Kidney (tissue), 14 donors: ENCODE data around the gene APOBEC3C. TPM values are rescaled to one million over a fixed set of nuclear protein-coding genes. Genes with fewer than 3 reads are reported as not detected.
"Not testable (repeated sequence)": the region's sequence is repeated elsewhere in the genome, so short reads cannot be mapped to it uniquely, and the experiment has no call there.

ENCODE experiments used
- DNase-seq, 5 donors: peaks; one replicate each; pipeline ENCODE4 v3.0.0-alpha.2; 2013 to 2020
- FAIRE-seq: peaks from 2 replicates; lab custom pipeline; 2012; peaks lifted over from hg19 to GRCh38; lab: Jason Lieb, UNC
- H3K27ac ChIP-seq, 2 donors: one replicate each; pipeline ENCODE4 v1.7.0; 2013; ENCODE audit warnings: low read depth in 2 of 2, low read length in 2 of 2, inconsistent platforms in 1 of 2
- H3K27me3 ChIP-seq: one replicate; pipeline ENCODE4 v1.7.1; 2013; ENCODE audit warnings: low read length, inconsistent platforms; ENCODE audit not compliant: control insufficient read depth, insufficient read depth
- H3K36me3 ChIP-seq, 3 donors: one replicate each; pipeline versions ENCODE4 v1.7.0 to v1.7.1; 2013; ENCODE audit warnings: low read length in 3 of 3, control low read depth in 1 of 3, inconsistent platforms in 1 of 3; ENCODE audit not compliant: insufficient read depth in 3 of 3, control insufficient read depth in 2 of 3
- H3K4me1 ChIP-seq, 3 donors: one replicate each; pipeline versions ENCODE4 v1.7.0 to v1.7.1; 2013; ENCODE audit warnings: low read length in 3 of 3, inconsistent platforms in 1 of 3, low read depth in 1 of 3; ENCODE audit not compliant: control insufficient read depth in 2 of 3, insufficient read depth in 2 of 3
- H3K4me3 ChIP-seq, 3 donors: one replicate each; pipeline versions ENCODE4 v1.7.0 to v1.8.1; 2013; ENCODE audit warnings: low read length in 3 of 3, control low read depth in 1 of 3, inconsistent platforms in 1 of 3
- H3K9ac ChIP-seq, 3 donors: one replicate each; pipeline versions ENCODE4 v1.7.0 to v1.7.1; 2013; ENCODE audit warnings: low read length in 3 of 3, control low read depth in 1 of 3, inconsistent platforms in 1 of 3
- H3K9me3 ChIP-seq, 3 donors: one replicate each; pipeline versions ENCODE4 v1.7.0 to v1.7.1; 2013; ENCODE audit warnings: low read length in 3 of 3, control low read depth in 1 of 3, inconsistent platforms in 1 of 3; ENCODE audit not compliant: control insufficient read depth in 2 of 3, insufficient read depth in 1 of 3
- CTCF ChIP-seq: IDR thresholded peaks from 3 replicates; pipeline ENCODE4 v1.5.1; 2012; ENCODE audit warnings: mild to moderate bottlenecking, moderate library complexity, borderline replicate concordance; ENCODE audit not compliant: insufficient read depth; ENCODE audit errors: extremely low read depth
- intact Hi-C: fragments of 100-400 bp; cut with DNase I; formaldehyde crosslinking; loops from one replicate; pipeline ENCODE4 v1.11.1; 2022
- polyA plus RNA-seq: library from polyadenylated mRNA; stranded (reverse); fragments of 350-450 nt; fragmentation: Illumina TruSeq; extraction: RNeasy Lipid Tissue Mini Kit (QIAGEN cat#74804); gene quantifications from one replicate; pipeline ENCODE4 v1.2.3, GENCODE V29; 2014; ENCODE audit warnings: low read depth, low replicate concordance; ENCODE audit not compliant: insufficient read depth
- total RNA-seq: library from RNA; stranded (reverse); fragmentation: NEBNext Ultra II Directional; extraction: Animal tissue kit (Norgen Biotek cat#: 25700); gene quantifications from one replicate; pipeline ENCODE4 v1.2.1, GENCODE V29; 2021
- donor health status: control.
- donor health status: control.
- donor health status: control.
- donor health status: control.
- donor health status: control.
- donor health status: DM: yes; HTN: yes; CAD: no.
- donor health status: Normal renal cell carcinoma (clear cell type).

The APOBEC3C gene
- total and polyA plus RNA-seq, 2 donors from 2014 or later, result 9.5 to 19.8 TPM

GRCh38 chr22:38986629-38987028, 27.4 kb upstream of the APOBEC3C start:
- Histone ChIP-seq H3K4me1 (peaks cover 0 to 4% (median 0%) of the 10 kb centered on the region in 3 donors), H3K36me3 (no peaks in the 10 kb centered on the region), H3K27me3 (no peaks in the 10 kb centered on the region), H3K9ac (no peak overlapping the region), H3K9me3 (no peaks in the 10 kb centered on the region), H3K27ac (no peak overlapping the region), H3K4me3 (no peak overlapping the region)
- FAIRE-seq (no peak), DNase-seq (peak in 1 of 5 donors; percentile 57)
- intact Hi-C loops, result no loop called here
- no peak for TF ChIP-seq CTCF

GRCh38 chr22:38987171-38987895, 26.7 kb upstream of the APOBEC3C start:
- Histone ChIP-seq H3K9ac (no peak overlapping the region), H3K4me1 (peaks cover 0 to 2% (median 0%) of the 10 kb centered on the region in 3 donors), H3K27me3 (no peaks in the 10 kb centered on the region), H3K27ac (no peak overlapping the region), H3K36me3 (no peaks in the 10 kb centered on the region), H3K4me3 (no peak overlapping the region), H3K9me3 (no peaks in the 10 kb centered on the region)
- DNase-seq (no peak), FAIRE-seq (no peak)
- TF ChIP-seq CTCF, result no peak
- intact Hi-C loops, result no loop called here

GRCh38 chr22:38989466-38989865, 24.6 kb upstream of the APOBEC3C start:
- no peak overlapping the region for H3K4me3 ChIP-seq
- no peaks in the 10 kb centered on the region for H3K9me3 ChIP-seq
- intact Hi-C loops, result no loop called here
- no peak for TF ChIP-seq CTCF
- no peak overlapping the region for H3K27ac ChIP-seq
- peak in 1 of 5 donors; percentile 58 for DNase-seq
- no peak overlapping the region for H3K9ac ChIP-seq
- H3K36me3 ChIP-seq, result no peaks in the 10 kb centered on the region
- no peak for FAIRE-seq
- H3K27me3 ChIP-seq, result no peaks in the 10 kb centered on the region
- H3K4me1 ChIP-seq, result no peaks in the 10 kb centered on the region

GRCh38 chr22:38992871-38993371, 21.1 kb upstream of the APOBEC3C start:
- H3K9ac ChIP-seq, FAIRE-seq, H3K4me3 ChIP-seq, H3K27me3 ChIP-seq, H3K4me1 ChIP-seq, H3K36me3 ChIP-seq, intact Hi-C loops, H3K27ac ChIP-seq, H3K9me3 ChIP-seq: not testable (repeated sequence)
- DNase-seq, result peak in 3 of 5 donors; percentile 51 to 72 (median 65)
